Erythroblast (primary cell): ENCODE data around the gene RNF166.

Source experiments
- GATA1 ChIP-seq: IDR thresholded peaks from 2 replicates; pipeline ENCODE4 v1.6.1; 2011; ENCODE audit warnings: low read depth, mild to moderate bottlenecking, control low read depth, low read length, moderate library complexity
- POLR2A ChIP-seq: IDR thresholded peaks from 2 replicates; pipeline ENCODE4 v1.6.1; 2011; ENCODE audit warnings: mild to moderate bottlenecking, low read length

DNA sequence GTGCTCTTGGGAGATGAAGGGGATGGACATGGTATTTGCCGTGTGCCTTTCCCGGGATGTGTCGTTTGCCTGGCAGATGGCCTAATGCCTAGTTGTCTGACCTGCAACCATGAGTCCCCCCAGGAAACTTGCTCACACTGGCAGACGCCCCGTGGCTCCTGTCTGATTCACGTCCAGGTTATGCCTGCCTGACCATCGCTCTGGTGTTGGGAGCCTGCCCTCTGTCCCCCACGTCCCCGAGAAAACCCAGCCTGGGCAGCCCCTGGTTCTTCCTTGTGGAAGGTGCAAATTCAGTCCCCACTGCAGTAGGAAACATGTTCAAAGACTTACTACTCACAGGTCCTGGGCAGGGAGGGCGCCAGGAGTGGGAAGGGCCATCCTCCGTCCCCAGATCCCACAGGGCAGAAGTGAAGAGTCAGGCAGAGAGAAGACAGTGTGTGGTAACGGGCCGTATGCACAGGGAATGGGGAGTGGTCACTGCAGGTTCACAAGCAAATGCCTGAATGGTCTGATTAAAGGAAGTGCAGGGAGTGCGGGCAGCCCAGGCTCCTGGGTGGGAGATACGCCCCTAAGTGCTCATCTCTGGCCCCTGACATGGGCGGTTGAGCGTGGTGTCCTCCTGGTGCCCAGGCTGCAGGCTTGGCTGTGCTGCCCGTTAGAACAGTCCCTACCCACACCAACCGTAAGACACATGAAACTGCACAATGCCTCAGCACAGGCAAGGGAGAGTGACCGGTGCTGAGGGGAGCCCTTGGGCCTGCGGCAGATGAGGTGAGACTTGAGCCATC is 15.7 kb downstream of the RNF166 start:
- TF ChIP-seq POLR2A (no peak), GATA1 (no peak)
